Activated gamma-delta T cell (primary cell): ENCODE data around the gene RAB40AL.
"Not testable (repeated sequence)": the region's sequence is repeated elsewhere in the genome, so short reads cannot be mapped to it uniquely, and the experiment has no call there.

Experiments
- DNase-seq: peaks from one replicate; lab custom pipeline; 2025; lab: John Stamatoyannopoulos, UW
- total RNA-seq, 2 donors: gene quantifications; one replicate each; lab custom pipeline; 2026; lab: John Stamatoyannopoulos, UW

Gene RAB40AL, protein sequence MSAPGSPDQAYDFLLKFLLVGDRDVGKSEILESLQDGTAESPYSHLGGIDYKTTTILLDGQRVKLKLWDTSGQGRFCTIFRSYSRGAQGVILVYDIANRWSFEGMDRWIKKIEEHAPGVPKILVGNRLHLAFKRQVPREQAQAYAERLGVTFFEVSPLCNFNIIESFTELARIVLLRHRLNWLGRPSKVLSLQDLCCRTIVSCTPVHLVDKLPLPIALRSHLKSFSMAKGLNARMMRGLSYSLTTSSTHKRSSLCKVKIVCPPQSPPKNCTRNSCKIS
- total RNA-seq: 0.04 to 0.41 reads per million in 2 donors

GRCh38 chrX:102936972-102937371 is at the start of gene RAB40AL:
TSS of gene RAB40AL (plus strand) at chrX:102937272. CDS start at chrX:102937319, 47 bp downstream.
- not testable (repeated sequence) for DNase-seq

DNA sequence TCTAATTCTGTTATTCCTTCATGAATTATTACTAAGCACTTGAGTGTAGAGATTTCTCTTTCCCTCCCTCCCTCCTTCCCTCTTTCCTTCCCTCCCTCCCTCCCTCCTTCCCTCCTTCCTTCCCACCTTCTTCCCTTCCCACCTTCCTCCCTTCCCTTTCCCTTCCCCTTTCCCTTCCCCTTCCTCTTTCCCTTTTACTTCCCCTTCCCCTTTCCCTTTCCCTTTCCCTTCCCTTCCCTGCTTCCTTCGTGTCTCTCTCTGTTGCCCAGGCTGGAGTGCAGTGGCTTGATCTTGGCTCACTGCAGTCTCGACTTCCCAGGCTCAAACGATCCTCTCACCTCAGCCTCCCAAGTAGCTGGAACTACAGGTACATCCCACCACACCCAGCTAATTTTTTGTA is 49.4 kb upstream of the RAB40AL start:
- no peak for DNase-seq

GRCh38 chrX:102892103-102892502 is 45.0 kb upstream of the RAB40AL start:
- DNase-seq: no peak

- no peak for DNase-seq
These were observed 36.8 kb upstream of the RAB40AL start for GRCh38 chrX:102899940-102900916.

- no peak for DNase-seq
These were observed 34.7 kb upstream of the RAB40AL start for GRCh38 chrX:102902355-102902754.

GRCh38 chrX:102930990-102931756 is 5.9 kb upstream of the RAB40AL start:
- no peak for DNase-seq

DNA sequence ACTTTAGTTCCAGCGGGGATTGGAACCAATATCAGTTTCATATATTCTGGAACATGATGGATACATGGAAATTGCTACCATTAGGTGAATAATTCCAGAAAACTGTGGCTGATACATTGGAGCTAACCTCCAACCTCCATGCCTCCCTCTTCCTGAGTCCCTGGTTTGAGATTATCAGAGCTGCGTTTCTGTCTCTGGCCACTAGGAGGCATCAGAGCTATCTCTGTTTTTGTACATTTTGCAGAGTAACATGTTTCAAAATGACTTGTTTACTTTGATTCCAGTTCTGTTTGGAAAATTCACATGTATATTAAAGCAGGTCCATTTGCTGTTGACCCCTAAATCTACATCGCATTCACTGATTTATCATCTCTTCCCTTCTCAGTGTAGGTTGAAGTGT is 2.4 kb upstream of the RAB40AL start:
- no peak for DNase-seq

- no peak for DNase-seq
These were observed 14.1 kb downstream of the RAB40AL start for GRCh38 chrX:102950908-102951866.

DNA sequence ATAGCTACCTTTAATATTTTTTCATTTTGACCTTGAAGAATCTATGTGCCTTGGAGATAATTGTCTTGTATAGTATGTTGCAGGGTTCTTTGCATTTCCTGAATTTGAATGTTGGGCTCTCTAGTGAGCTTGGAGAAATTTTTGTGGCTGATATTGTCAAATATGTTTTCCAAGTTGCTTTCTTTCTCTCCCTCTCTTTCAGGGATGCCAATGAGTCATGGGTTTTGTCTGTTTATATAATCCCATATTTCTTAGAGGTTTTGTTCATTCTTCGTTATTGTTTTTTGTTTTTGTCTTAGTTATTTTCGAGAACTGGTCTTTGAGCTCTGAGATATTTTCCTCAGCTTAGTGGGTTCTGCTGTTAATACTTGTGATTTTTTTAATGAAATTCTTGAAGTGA is 20.7 kb downstream of the RAB40AL start:
- no peak for DNase-seq

GRCh38 chrX:102958794-102959193 is 21.7 kb downstream of the RAB40AL start:
- DNase-seq: no peak

DNA sequence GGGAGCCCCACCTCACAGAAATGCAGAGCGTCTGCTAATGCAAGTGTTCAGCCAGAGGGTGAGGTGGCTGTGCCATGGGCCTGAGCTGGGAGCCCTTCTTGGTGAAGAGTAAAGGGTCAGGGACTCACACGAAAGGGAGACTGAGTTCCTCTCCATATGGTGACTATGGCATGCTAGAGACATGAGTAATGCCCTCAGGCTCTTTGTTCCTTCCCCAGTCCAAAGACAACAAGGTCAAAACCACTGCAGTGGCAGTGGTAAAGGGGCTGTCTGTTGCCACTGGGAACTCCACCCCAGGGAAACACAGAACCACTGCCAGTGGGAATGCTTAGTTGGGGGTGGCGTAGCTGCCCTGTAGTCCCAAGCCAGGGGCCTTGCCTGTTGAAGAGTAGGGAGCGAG is 22.4 kb downstream of the RAB40AL start:
- no peak for DNase-seq

- DNase-seq: no peak
These were observed 26.9 kb downstream of the RAB40AL start for GRCh38 chrX:102963955-102964354.

GRCh38 chrX:102964940-102965339 is 27.9 kb downstream of the RAB40AL start:
- DNase-seq: no peak

DNA sequence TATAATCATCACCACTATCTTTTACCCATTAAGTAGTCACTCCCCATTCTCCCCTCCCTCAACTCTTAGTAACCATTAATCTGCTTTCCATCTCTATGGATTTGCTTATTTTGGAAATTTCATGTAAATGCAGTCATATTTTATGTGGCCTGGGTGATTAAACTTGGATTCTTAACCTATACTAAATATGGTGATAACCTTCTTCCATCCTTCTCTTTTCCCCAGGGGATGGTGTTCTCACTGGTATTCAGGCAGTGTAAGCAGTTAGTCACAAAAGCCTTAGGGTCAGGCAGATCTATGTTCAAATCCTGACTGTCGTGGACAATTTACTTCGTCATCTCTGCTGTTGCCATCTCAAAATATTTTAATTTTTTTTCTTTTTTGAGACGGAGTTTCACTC is 29.6 kb downstream of the RAB40AL start:
- DNase-seq: no peak

DNA sequence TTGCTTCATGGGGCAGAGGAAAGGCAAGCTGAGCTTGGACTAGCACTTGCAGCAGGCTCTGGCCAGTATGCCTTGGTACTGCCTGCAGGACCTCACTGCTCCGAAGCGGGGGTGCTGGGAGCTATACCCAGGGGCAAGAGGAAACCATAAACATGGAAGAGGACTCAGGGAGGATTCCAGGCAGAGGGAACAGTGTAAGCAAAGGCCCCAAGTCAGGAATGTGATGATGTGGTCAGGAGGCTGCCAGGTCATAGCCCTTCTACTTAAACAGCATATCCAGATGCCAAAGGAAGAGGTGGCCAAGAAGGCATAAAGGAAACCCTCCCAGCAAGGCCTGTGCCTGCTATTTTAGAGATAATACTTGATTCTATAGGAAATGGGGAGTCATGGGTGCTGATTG is 31.1 kb downstream of the RAB40AL start:
- no peak for DNase-seq

GRCh38 chrX:102971536-102971935 is 34.5 kb downstream of the RAB40AL start:
- not testable (repeated sequence) for DNase-seq

DNA sequence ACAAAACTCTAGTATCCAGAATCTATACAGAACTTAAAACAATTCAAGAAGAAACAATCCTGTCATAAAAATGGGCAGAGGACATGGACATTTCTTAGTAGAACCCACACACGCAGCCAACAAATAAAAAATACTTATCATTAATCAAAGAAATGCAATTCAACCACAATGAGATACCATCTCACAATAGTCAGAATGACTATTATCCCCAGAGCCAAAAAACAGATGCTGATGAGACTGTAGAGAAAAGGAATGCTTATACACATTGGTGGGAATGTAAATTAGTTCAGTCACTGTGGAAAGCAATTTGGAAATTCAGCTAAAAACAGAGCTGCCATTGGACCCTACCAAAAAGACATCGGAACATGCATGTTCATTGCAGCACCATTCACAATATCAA is 37.9 kb downstream of the RAB40AL start:
- no peak for DNase-seq

DNA sequence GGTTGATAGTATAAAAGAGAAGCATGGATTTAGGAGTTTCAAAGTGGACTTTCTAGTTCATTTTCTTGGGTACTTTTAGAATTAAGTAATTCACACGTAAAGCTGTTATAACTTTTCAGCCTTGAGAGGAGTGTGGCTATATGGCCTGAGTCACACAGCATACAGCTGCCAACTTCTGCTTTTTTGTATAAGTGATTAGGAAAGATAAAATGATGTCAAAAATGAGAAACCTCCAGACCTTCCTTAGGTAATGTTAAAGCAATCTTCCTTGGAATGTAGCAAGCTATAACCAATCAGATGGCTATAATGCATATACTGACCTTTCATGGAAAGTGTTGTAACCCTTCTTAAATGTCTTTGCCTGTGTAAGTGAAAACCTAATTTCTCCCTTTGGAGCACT is 39.2 kb downstream of the RAB40AL start:
- no peak for DNase-seq

- DNase-seq: no peak
These were observed 39.9 kb downstream of the RAB40AL start for GRCh38 chrX:102976793-102977495.

GRCh38 chrX:102978594-102978993 is 41.5 kb downstream of the RAB40AL start:
- DNase-seq: no peak
